NCI-H69 (cell line): Measurements from ENCODE around the gene SPOP.
"Not testable (repeated sequence)": the region's sequence is repeated elsewhere in the genome, so short reads cannot be mapped to it uniquely, and the experiment has no call there.

Source experiments
- DNase-seq: peaks from one replicate; lab custom pipeline; 2025; lab: John Stamatoyannopoulos, UW

Gene SPOP

GRCh38 chr17:49695698-49696232 lies 17.9 kb upstream of the SPOP start:
- no peak for DNase-seq

DNA sequence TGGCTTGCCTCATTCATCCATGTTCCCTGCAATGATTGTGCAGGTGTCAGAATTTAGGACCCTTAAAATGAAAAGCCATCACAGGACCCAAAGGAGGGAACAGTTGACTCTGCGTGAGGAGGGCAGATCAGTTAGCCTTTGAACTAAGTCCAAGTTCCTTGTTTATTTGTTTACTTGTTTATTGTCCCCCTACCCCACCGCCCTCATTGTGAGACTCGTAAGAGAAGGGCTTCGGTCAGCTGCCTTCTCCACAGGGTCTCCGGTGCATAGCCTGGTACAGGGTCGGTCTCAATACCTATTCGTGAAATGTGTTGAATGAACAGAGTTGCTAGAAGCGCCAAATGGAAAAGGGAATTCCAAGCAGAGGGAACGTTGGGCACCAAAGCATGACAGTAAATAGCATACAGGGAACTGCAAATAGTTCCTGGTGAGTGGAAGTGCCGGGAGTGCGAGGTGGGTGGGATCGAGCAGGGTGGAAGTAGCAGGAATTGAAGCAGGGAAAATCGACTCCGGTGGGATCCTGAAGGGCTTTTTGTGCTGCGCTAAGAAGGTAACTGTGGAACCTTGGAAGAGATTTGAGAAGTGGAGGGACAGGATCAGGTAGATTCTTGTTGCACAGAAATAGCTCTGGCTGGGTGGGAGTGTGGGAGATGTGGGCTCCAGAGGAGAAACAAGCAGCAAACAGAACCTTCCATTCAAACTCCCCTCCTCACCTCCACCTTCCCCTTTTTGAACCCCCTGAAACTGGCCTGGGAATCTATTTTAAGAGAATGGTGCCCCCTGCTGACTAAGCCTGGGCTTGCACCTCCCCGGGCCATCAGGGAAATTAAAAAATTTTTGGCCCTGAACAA lies 17.2 kb upstream of the SPOP start:
- peak; percentile 64 for DNase-seq

DNA sequence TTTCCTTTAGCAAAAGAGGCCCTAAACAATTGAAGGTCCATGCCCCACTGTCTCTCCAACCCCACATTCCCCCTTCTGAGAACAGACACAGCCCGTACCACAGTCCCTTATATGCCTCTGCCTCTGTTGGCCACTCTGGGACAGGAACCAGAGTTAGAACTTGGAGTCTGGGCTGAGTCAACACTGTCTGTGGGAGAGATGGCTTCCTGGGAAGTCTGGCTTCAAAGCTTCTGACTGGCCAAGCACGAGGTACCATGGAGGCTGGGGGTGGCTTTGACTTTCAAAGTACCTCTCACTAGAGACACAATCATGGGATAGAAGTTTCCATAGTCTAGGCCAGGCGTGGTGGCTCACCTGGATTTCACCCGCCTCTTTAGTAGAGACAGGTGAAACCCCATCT lies 14.9 kb upstream of the SPOP start:
- DNase-seq = no peak

DNA sequence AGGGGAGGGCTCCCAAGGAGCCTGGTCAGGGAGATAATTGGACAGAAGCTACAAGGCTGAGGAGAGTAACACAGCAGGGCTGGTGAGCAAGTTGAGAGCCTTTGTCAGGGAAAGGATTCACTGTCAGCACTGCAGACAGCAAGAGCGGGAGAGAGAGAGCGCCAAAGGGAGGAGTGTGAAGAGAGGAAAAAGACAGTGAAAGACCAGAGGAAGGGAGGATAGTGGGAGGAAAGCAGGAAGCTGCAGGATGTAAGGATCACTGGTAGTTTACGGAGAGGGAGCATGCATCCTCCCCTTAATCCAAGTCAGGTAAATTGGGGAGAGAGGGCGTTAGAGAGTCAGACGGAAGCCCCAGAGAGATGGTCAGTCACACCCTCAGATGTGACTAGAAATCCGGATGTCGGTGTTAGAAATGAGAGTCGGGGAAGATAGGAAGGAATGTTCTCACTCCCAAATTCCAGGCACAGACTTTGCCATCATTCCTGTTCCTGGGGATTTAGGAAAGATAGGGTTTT lies 13.8 kb upstream of the SPOP start:
- DNase-seq = peak; percentile 33

DNA sequence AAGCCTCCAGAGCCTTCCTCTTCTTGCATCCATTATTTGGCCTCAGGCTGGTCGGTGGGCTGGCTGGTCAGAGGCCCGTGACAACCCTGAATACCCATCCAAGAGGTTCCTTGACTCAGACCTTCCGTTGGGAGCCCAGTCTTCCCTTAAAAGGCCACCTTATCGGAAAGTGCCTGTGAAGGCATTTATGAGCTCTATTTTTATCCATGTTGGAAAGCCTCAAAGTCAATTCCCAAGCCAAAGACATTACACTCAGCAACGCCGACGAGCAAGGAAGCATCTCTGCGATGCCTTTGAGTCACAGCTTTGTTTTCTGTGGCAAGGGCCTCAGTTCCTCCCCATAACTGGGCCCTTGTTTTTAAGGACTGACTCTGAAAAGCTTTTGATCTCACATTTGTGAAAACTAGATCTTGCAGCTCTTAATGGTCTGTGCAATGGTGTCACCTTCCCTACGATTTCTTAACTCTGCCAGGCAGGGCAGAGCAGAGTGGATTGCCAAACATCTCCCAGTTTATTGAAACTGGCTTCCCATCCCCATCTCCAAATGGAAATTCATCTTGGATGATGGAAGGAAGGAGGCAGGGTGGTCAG lies 13.3 kb upstream of the SPOP start:
- DNase-seq = no peak

DNA sequence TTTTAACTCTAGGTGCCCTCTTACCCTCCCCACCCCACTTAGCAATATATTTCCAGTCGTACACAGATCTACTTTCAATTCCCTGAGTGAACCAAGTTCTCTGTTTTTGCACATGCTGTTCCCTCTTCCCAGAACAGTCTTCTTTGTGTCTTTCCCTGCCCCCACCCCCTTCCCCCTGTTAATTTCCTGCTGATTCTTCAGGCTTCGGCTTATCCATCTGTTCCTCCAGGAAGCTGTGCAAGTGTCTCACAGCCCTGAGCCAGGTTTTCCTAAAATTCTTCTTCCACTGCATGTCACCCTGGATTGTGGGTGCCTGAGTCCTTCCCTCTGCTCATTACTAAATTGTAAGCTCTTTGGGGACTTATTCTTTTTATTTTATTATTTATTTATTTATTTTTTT lies 12.4 kb upstream of the SPOP start:
- DNase-seq = peak; percentile 53

- DNase-seq = no peak
Measured at GRCh38 chr17:49688848-49689247, 11.0 kb upstream of the SPOP start.

- DNase-seq = peak; percentile 51
Measured at GRCh38 chr17:49687878-49688491, 10.1 kb upstream of the SPOP start.

DNA sequence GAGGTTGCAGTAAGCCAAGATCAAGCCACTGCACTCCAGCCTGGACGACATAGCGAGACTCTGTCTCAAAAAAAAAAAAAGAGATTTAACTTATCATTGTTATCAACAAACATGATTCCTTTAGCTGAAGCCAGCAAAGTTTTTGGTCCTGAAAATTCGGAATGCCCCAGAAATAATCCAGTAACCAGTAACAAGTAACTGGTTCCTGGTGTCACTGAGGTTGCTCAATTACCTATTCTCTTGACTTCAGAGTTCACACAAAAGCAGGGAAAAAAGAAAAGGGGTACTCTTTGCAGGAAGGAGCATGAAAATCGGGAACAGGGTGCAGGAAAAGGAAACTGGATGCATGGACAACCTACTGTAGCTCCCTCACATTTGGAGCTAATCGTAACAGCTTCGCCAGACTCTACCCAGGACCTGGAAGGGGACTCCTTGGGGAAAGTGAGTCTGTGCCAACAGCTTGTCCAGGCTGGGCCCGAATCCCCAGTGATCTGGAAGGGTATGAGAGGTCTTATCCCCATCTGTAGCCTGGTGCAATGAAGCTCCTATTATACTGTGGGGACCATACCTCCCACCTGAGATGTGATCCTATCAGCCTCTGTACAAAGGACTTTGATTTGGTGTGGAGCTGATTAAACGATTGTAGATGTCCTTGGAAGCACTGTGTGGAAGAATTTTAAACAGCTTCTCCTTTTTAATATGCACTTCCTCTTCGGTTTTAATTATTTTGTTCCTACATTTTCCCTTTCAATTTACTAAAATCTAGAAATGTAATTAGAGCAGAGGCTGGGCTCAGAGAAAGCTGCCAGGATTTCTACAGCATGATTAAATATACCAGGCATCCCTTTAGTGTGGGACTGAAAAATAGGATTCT lies 3.4 kb upstream of the SPOP start:
- DNase-seq = no peak

GRCh38 chr17:49680314-49680713 lies 2.4 kb upstream of the SPOP start:
- DNase-seq = peak; percentile 58

DNA sequence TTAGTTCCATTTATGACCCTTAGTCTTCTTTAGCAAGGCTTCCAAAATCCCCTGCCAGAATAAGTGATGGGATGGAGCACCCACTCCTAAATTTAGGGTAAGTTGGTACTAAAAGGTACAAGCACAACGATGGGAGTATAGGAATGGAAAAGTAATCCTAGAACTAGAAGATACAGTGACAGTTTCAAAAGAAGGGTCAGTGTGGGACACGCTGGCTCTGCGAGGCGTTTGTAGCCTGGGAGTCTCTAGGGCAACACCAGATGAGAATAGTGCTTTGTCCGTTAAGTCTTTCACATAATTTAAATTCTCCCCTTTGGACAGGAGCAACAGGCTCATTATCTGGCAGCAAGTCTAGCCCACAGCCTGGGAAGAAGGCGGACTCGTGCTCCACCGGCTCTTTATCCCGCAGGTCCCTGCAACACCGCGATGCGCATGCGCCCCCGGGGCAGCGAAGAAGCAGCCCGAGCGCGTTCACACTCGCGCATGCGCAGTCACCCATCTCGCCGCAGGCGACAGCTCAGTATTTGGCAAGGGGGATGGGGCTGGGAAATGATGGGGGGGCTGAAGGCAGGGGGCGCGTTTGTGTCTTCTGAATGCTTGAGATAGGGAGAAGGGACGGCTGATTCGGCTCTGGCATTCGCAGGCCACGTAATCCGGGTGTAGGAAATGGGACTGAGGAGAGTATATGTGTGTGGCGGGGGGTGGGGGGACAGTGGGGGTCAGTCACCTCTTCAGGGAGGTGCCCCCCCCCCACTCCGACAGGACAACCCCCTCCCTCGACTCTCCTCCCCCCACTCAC lies 564 bp downstream of the SPOP start:
- DNase-seq = peak; percentile 97

DNA sequence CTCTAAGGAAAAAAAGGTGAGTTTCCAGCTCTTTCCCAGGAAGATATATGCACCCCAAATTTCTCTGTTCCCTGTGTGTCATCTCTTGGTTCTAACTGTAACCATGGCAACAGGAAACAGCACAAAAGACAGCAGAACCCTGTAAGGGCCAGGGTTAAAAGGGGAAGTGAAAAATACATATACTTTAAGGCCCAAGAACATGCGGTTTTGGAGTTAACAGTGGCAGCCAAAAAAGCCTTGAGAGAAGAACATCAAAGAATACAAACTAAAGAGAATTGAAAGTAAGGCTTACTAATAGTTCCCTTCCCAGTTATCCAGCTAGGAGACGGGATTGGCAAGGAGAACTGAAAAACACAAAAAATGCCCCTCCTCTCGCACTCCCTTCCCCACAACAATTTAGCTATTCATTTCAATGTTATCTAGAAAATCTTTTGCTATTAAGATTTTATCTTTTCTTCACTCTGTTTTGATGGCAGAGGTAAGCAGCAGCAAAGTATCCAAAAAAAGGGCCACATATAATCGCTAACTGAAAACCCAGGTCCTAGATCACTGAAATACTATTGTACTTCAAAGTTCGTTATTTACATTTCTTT lies 1.5 kb downstream of the SPOP start:
- DNase-seq = peak; percentile 13

GRCh38 chr17:49674507-49674906 lies 3.4 kb downstream of the SPOP start:
- DNase-seq = no peak

GRCh38 chr17:49673679-49674078 lies 4.2 kb downstream of the SPOP start:
- not testable (repeated sequence) for DNase-seq

- no peak for DNase-seq
Measured at GRCh38 chr17:49670641-49671040, 7.3 kb downstream of the SPOP start.

- no peak for DNase-seq
Measured at GRCh38 chr17:49670002-49670401, 7.9 kb downstream of the SPOP start.

DNA sequence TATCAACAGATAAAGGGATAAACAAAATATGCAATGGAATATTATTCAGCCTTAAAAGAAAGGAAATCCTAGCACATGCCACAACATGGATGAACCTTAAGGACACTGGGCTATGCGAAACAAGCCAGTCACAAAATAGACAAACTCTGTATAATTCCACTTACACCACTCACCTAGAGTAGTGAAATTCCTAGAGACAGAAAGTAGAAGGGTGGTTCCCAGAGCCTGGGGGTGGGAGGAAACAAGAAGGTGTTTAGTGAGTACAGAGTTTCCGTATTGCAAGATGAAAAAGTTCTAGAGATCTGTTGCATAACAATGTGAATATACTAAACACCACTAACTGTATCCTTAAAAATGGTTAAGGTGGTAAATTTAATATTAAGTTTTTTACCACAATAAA lies 10.0 kb downstream of the SPOP start:
- no peak for DNase-seq

DNA sequence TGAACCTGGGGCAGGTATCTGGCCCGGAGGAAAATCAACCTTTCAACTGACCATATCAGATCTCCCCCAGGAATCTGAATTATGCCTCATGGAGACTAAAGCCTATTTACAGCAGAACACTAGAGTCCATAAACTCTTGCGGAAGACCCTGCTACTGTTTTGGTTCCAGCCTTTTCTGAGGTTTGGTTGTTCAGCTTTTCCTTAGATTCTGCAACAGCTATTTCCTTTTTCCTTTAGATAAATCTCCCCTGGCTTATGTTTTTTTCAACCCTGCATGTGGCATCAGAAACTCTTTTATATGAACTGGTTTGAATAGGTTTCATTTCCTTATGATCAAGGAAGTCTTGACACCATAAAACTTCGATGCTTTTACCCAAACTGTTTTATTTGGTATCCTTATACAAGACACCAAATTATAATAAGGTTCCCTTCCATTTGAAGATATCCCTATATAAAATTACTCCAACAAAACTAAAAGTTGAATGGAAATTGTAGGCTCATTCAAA lies 13.1 kb downstream of the SPOP start:
- no peak for DNase-seq

DNA sequence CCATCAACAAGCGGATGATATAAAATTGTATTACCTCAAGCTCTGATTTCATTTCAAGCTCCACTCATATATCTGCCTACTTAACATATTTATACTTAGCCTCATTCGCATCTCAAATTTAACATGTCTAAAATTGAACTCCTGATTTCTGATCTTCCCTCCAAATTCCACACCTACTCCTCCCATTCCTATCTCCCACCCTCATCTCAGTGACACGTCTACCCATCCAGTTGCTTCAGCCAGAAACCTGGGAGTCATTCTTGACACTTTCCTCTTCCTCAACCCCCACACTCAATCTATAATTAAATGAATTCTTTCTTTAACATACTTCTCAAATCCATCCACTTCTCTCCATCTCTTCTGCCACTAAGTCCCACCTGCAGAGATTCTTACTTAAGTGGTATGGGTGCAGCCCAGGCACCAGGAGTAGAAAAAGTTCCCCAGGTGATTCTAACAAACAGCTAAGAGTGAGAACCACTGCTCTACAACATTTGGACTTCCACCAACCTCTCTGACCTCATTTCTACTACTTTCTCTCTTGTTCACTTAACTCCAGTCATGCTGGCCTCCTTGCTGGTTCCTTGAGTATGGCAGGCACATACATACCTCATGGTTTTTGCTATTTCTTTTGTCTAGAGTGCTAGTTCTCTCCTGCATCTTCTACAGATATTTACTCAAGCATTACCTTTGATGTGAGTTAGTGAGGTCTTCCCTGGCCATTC lies 18.1 kb downstream of the SPOP start:
- DNase-seq = no peak

DNA sequence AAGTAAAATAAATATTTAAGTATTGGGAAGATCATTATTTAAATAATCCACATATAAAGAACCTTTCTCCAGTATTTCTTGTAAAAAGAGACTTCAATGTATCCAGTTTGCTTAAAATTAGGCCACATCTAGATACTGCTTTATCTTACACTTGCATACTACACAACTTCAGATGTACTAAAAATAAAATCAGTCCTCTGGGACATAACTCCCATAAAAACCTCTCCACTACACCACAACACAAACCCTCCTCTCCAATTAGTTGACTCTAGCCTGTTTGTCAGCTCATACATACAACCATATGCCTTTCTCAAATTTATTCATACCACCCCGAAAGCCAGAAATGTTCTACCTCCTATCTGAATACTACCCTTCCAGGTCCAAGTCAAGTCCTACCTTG lies 21.6 kb downstream of the SPOP start:
- DNase-seq = no peak
